GM12878 (cell line): ENCODE data around the gene ITGB8. TPM values are rescaled to one million over a fixed set of nuclear protein-coding genes. Genes with fewer than 3 reads are reported as not detected.

Source experiments
- ATAC-seq: fragments of 200-7000 bp; cut with Tn5 transposase; 3 replicates; pipeline ENCODE4 v1.9.1; 2020; ENCODE audit warnings: mild to moderate bottlenecking, moderate library complexity
- BruUV-seq: library from RNA; stranded (reverse); fragments of 400-500 nt; replicated peaks from 2 replicates; lab custom pipeline; 2021; lab: Mats Ljungman, UMichigan
- CTCF ChIA-PET: fragments of 300-600 bp; sonication (Branson Sonifier 250); formaldehyde crosslinking; extraction: SDS; loops from one replicate; lab custom pipeline; 2021; ENCODE audit warnings: inconsistent platforms; lab: Yijun Ruan, JAX
- POLR2A ChIA-PET: fragments of 350-600 bp; formaldehyde crosslinking; extraction: SDS; loops from one replicate; lab custom pipeline; 2021; ENCODE audit warnings: inconsistent platforms; lab: Charles Lee
- RAD21 ChIA-PET: fragments of 300-600 bp; sonication (Branson Sonifier 250); formaldehyde crosslinking; loops from one replicate; lab custom pipeline; 2023; ENCODE audit warnings: antibody characterized with exemption; ENCODE audit not compliant: unreplicated experiment; lab: Charles Lee
- SMC1A ChIA-PET: fragments of 300-600 bp; sonication (Branson Sonifier 250); formaldehyde crosslinking; loops from one replicate; lab custom pipeline; 2023; ENCODE audit not compliant: unreplicated experiment, uncharacterized antibody; lab: Charles Lee
- DNase-seq: peaks from one replicate; pipeline ENCODE4 v3.0.0-alpha.2; 2011; ENCODE audit warnings: low read depth, low spot score
- FAIRE-seq: peaks from 3 replicates; lab custom pipeline; 2011; peaks lifted over from hg19 to GRCh38; lab: Jason Lieb, UNC
- H2AFZ ChIP-seq: 2 replicates; pipeline ENCODE4 v1.6.0; 2011; ENCODE audit warnings: low read depth, low read length, control low read depth; ENCODE audit not compliant: control insufficient read depth
- H3K27ac ChIP-seq: 2 replicates; pipeline ENCODE4 v1.5.1; 2011; ENCODE audit warnings: control low read depth; ENCODE audit not compliant: control insufficient read depth, insufficient read depth
- H3K27me3 ChIP-seq, 2 experiments: replicated peaks in 1 of 2; 2 replicates each; pipeline versions ENCODE4 v1.6.0 to v1.6.1; 2011; ENCODE audit warnings: low read length in 1 of 2; ENCODE audit not compliant: control insufficient read depth in 2 of 2, insufficient read depth in 2 of 2
- H3K36me3 ChIP-seq, 2 experiments: 2 replicates each; pipeline ENCODE4 v1.5.1; 2011; ENCODE audit warnings: low read length in 1 of 2; ENCODE audit not compliant: control insufficient read depth in 2 of 2, insufficient read depth in 2 of 2
- H3K4me1 ChIP-seq: 2 replicates; pipeline ENCODE4 v1.6.1; 2011; ENCODE audit warnings: mild to moderate bottlenecking, low read length, moderate library complexity, mixed read lengths; ENCODE audit not compliant: control insufficient read depth, insufficient read depth
- H3K4me2 ChIP-seq: 2 replicates; pipeline ENCODE4 v1.6.0; 2011; ENCODE audit warnings: control low read depth; ENCODE audit not compliant: control insufficient read depth, insufficient read depth
- H3K4me3 ChIP-seq: fragments of 200-600 bp; sonication (generic); 2 replicates; pipeline ENCODE4 v1.5.1; 2016
- H3K79me2 ChIP-seq: 2 replicates; pipeline ENCODE4 v1.6.0; 2011; ENCODE audit warnings: low read length; ENCODE audit not compliant: control insufficient read depth, insufficient read depth
- H3K9ac ChIP-seq: 2 replicates; pipeline ENCODE4 v1.8.0; 2011; ENCODE audit warnings: low read length, control low read depth, mixed read lengths; ENCODE audit not compliant: control insufficient read depth, insufficient read depth
- H3K9me3 ChIP-seq: replicated peaks from 3 replicates; pipeline ENCODE4 v1.5.1; 2011; ENCODE audit warnings: mild to moderate bottlenecking, low read length; ENCODE audit not compliant: control insufficient read depth, insufficient read depth
- H4K20me1 ChIP-seq: 2 replicates; pipeline ENCODE4 v1.6.0; 2011; ENCODE audit not compliant: control insufficient read depth, insufficient read depth
- ATF7 ChIP-seq: fragments of 450-650 bp; IDR thresholded peaks from 2 replicates; pipeline ENCODE4 v1.6.1; 2016; ENCODE audit warnings: low read depth, mild to moderate bottlenecking
- BACH1 ChIP-seq: fragments of 450-650 bp; IDR thresholded peaks from 2 replicates; pipeline ENCODE4 v1.6.1; 2017; ENCODE audit warnings: mild to moderate bottlenecking, borderline replicate concordance
- EP300 ChIP-seq, 2 experiments: fragments of 150-350 bp in 1 of 2; IDR thresholded peaks; 2 replicates each; pipeline ENCODE4 v1.6.1; 2011 to 2012; ENCODE audit warnings: low read depth in 2 of 2, low read length in 2 of 2, borderline replicate concordance in 1 of 2, improper control_type of control experiment in 1 of 2, inconsistent platforms in 1 of 2; ENCODE audit not compliant: control insufficient read depth in 1 of 2
- IKZF2 ChIP-seq, 2 experiments: fragments of 450-650 bp; IDR thresholded peaks; 2 replicates each; pipeline ENCODE4 v1.6.1; 2017; ENCODE audit warnings: mild to moderate bottlenecking in 2 of 2, moderate library complexity in 2 of 2
- RFX5 ChIP-seq: IDR thresholded peaks from 2 replicates; pipeline ENCODE4 v1.6.1; 2011; ENCODE audit warnings: low read depth, low read length, improper control_type of control experiment
- WGBS: methylation state at CpG from one replicate; pipeline ENCODE4 v1.1.6; 2016; ENCODE audit warnings: low lambda C conversion rate; ENCODE audit not compliant: insufficient replicate concordance, insufficient coverage; ENCODE audit errors: missing lambda C conversion rate; 5-methylcytosine and 5-hydroxymethylcytosine counted together
- in situ Hi-C: fragments of 300-500 bp; cut with MboI; formaldehyde crosslinking; loops from 9 replicates; pipeline ENCODE4 v1.14.3; 2018; ENCODE audit warnings: mixed read lengths
- intact Hi-C: fragments of 100-400 bp; cut with micrococcal nuclease; formaldehyde crosslinking; loops from one replicate; pipeline ENCODE4 v1.14.2; 2022; ENCODE audit not compliant: unreplicated experiment
- polyA plus RNA-seq, 11 experiments: library from polyadenylated mRNA; depleted of rRNA in 4 of 11; unstranded in 6 of 11; stranded (reverse) in 5 of 11; fragments of >200 nt; fragmentation: Nextera tagmentation in 4 of 11; fragmentation: Illumina TruSeq in 1 of 11; extraction: Ambion mirVana in 4 of 11; extraction: Trizol in 1 of 11; gene quantifications; 1 replicate in 1 of 11; 2 replicates in 10 of 11; pipeline versions ENCODE4 v1.2.1 to v1.2.3, GENCODE V29; 2011 to 2016; ENCODE audit warnings: inconsistent platforms in 2 of 11, missing spikeins in 2 of 11, low read depth in 1 of 11
- total RNA-seq, 4 experiments: library from RNA; depleted of rRNA in 3 of 4; stranded (reverse); fragments of >200 nt in 3 of 4; fragmentation: Illumina TruSeq in 1 of 4; extraction: Trizol in 1 of 4; gene quantifications; 2 replicates each; pipeline versions ENCODE4 v1.2.1 to v1.2.3, GENCODE V29; 2013 to 2021
- TF ChIP-seq, protein P1 (sequence below): fragments of 450-650 bp; IDR thresholded peaks from 2 replicates; pipeline ENCODE4 v1.6.1; 2016; ENCODE audit warnings: mild to moderate bottlenecking

ITGB8 gene
- total and polyA plus RNA-seq, 10 of the 15 experiments (the other 5 are each of a cell fraction or from before 2014, with no cell fraction given) = 0.37 to 26.2 (median 1.5) TPM

DNA sequence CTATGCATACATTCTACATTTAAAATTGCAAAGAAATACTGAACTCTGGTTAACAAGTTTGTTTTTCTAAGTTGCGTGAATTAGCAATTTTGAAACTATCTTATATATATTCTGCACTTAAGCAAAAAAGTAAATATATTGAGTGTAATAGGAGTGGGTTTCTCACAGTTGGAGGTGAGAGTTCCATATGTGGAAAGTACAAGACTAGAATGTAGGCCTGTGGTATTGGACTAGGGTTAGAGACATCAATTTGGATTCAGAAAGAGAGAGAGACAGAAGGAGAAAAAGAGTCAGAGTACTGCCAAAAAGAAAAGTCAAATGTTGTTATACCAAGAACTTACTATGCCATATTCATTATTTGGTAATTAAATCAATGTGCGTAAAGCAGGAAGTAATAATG, 47.3 kb upstream of the ITGB8 start:
- intact Hi-C loops = no loop called here
- WGBS = 13% methylated on average over 2 of the region's 2 CpGs
- in situ Hi-C loops = no loop called here
- peak; percentile 70 for FAIRE-seq
- Histone ChIP-seq H3K79me2 (no peaks in the 10 kb centered on the region), H3K36me3 (no peaks in the 10 kb centered on the region), H3K9me3 (no peaks in the 10 kb centered on the region; the same call in 2 of the 3 replicates), H2AFZ (peak overlapping the region; percentile 40), H3K27me3 (no peaks in the 10 kb centered on the region), H3K4me1 (peaks cover 11% of the 10 kb centered on the region; the same call in 1 of the 2 replicates), H3K4me2 (peak overlapping the region; percentile 38), H3K27ac (peak overlapping the region; percentile 79), H4K20me1 (no peaks in the 10 kb centered on the region), H3K4me3 (no peak overlapping the region), H3K9ac (no peak overlapping the region)
- peak; percentile 63 for ATAC-seq
- DNase-seq = no peak
- TF ChIP-seq RFX5 = no peak
- no peak for TF ChIP-seq BACH1
- TF ChIP-seq IKZF2 (IDR thresholded peaks at IDR 0.05) = no peak
- peak; percentile 8; the same call in 1 of the 2 replicates for TF ChIP-seq ATF7
- TF ChIP-seq, protein P1, sequence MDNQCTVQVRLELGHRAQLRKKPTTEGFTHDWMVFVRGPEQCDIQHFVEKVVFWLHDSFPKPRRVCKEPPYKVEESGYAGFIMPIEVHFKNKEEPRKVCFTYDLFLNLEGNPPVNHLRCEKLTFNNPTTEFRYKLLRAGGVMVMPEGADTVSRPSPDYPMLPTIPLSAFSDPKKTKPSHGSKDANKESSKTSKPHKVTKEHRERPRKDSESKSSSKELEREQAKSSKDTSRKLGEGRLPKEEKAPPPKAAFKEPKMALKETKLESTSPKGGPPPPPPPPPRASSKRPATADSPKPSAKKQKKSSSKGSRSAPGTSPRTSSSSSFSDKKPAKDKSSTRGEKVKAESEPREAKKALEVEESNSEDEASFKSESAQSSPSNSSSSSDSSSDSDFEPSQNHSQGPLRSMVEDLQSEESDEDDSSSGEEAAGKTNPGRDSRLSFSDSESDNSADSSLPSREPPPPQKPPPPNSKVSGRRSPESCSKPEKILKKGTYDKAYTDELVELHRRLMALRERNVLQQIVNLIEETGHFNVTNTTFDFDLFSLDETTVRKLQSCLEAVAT = 0 out of 2 replicates have a peak, but pooled peaks have one; percentile 45
- peak; percentile 24 to 51; a peak in 2 of 4 replicates for TF ChIP-seq EP300 (IDR thresholded peaks at IDR 0.05; ENCODE audit: borderline replicate concordance in 1 of 2, control insufficient read depth in 1 of 2, low read depth in 2 of 2, low read length in 2 of 2)
- POLR2A ChIA-PET = interaction anchor here (0.6 to 2.4 kb wide), 6 partner anchors 13 to 1776 kb away, joined by 3 to 19 read pairs (median 3); no protein-coding TSS in a partner anchor
- TSS peak; percentile 37 for BruUV-seq
- SMC1A ChIA-PET = interaction anchor here (0.9 to 3.7 kb wide), 16 partner anchors 8 to 301 kb away, joined by 3 to 57 read pairs (median 4); no protein-coding TSS in a partner anchor
- RAD21 ChIA-PET = interaction anchor here (0.8 to 3.9 kb wide), 19 partner anchors 12 to 169 kb away, joined by 3 to 45 read pairs (median 6); partner anchors contain the start of genes ITGB8 and MACC1
- CTCF ChIA-PET = interaction anchor here (0.9 to 2.0 kb wide), 3 partner anchors 10 to 43 kb away, joined by 3 to 6 read pairs (median 5); no protein-coding TSS in a partner anchor
